ENCODE results near the gene ZFAND6.

The ZFAND6 gene

DNA sequence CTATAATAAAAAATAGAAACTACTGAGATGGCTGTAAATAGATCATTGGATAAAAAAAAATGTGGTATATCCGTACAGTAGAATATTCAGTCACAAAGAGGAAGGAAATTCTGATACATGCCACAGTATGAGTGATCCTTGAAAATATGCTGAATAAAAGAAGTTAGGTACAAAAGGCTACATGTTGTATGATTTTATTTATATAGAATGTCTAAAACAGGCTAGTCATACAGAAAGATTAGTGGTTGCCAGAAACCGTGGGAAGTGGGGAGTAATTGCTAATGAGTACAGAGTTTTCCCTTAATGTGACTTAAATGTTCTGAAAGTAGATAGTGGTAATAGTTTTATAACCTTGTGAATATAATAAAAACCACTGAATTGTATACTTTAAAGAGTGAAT lies 68.4 kb downstream of the ZFAND6 start:
- no peak for TF ChIP-seq TAF1 (IDR thresholded peaks at IDR 0.05; ENCODE audit: borderline replicate concordance, low read depth, low read length)
- no peak for TF ChIP-seq POLR2A (IDR thresholded peaks at IDR 0.05; ENCODE audit: low read depth, low read length)
- TF ChIP-seq POLR2AphosphoS5 (IDR thresholded peaks at IDR 0.05; ENCODE audit: low read depth, low read length): no peak
- DNase-seq (ENCODE audit: insufficient read length) (no peak), FAIRE-seq (no peak)

DNA sequence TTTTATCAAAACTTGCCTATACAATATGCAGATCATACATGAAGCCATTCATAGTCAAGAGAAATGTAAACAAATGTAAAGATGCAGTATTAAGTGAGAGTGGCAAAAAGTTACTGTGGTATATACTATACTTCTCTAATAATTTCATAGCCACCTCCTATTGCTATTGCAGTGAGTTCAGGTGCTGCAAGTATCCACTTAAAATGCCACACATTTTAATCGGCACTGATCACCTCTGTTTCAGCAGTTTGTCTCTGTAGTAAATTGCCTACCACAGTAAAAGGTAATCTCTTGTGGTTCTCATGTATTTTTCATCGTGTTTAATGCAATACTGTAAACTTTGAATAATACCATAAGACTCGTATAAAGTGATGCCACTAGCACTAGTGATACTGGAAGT lies 72.9 kb downstream of the ZFAND6 start:
- no peak for DNase-seq (ENCODE audit: insufficient read length)
- no peak for FAIRE-seq
- no peak for TF ChIP-seq POLR2A (IDR thresholded peaks at IDR 0.05; ENCODE audit: low read depth, low read length)
- TF ChIP-seq TAF1 (IDR thresholded peaks at IDR 0.05; ENCODE audit: borderline replicate concordance, low read depth, low read length): no peak
- no peak for TF ChIP-seq POLR2AphosphoS5 (IDR thresholded peaks at IDR 0.05; ENCODE audit: low read depth, low read length)

GRCh38 chr15:80136854-80137253 lies 77.4 kb downstream of the ZFAND6 start:
- FAIRE-seq: no peak
- DNase-seq (ENCODE audit: insufficient read length): no peak
- TF ChIP-seq TAF1 (IDR thresholded peaks at IDR 0.05; ENCODE audit: borderline replicate concordance, low read depth, low read length): no peak
- TF ChIP-seq POLR2A (IDR thresholded peaks at IDR 0.05; ENCODE audit: low read depth, low read length): no peak
- no peak for TF ChIP-seq POLR2AphosphoS5 (IDR thresholded peaks at IDR 0.05; ENCODE audit: low read depth, low read length)

- DNase-seq (ENCODE audit: insufficient read length) (no peak), FAIRE-seq (no peak)
- no peak for TF ChIP-seq POLR2AphosphoS5 (IDR thresholded peaks at IDR 0.05; ENCODE audit: low read depth, low read length)
- no peak for TF ChIP-seq POLR2A (IDR thresholded peaks at IDR 0.05; ENCODE audit: low read depth, low read length)
- TF ChIP-seq TAF1 (IDR thresholded peaks at IDR 0.05; ENCODE audit: borderline replicate concordance, low read depth, low read length): no peak
These were observed 79.5 kb downstream of the ZFAND6 start for GRCh38 chr15:80138961-80139360.

GRCh38 chr15:80140909-80141308 lies 81.4 kb downstream of the ZFAND6 start:
- TF ChIP-seq POLR2A (IDR thresholded peaks at IDR 0.05; ENCODE audit: low read depth, low read length) (no peak), POLR2AphosphoS5 (IDR thresholded peaks at IDR 0.05; ENCODE audit: low read depth, low read length) (no peak), TAF1 (IDR thresholded peaks at IDR 0.05; ENCODE audit: borderline replicate concordance, low read depth, low read length) (no peak)
- DNase-seq (ENCODE audit: insufficient read length): no peak
- FAIRE-seq: no peak

DNA sequence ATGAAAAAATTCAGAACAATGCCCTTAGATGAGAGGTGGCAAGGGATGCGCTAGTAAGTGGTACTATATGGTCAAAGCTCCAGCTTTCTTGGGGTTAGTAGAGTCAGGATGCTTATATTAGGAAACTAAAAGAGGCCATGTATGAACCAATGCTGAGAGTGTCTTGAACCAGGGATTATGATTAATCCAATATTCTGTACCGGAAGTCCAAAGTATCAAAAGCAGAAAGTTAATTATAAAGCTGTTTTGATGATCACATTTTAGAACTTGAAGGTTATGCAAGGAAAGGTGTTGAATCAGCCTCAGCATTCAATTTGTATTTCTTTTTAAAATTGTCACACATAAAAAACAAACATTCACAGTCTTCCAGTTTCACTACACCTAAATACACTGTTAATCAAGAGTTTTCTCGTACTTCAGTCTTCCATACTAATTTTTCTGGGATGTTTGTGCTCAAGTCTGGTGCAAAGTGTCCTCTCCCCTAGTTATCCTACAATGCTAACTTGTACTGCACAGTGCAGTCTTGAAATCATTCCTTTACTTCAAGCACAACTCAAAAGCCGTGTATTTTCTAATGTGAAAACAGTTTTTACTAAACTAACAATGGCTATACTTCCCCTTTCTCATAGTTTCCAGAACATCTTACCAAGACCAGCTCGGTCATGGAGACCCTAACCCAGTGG lies 82.6 kb downstream of the ZFAND6 start:
- no peak for FAIRE-seq
- TF ChIP-seq POLR2AphosphoS5 (IDR thresholded peaks at IDR 0.05; ENCODE audit: low read depth, low read length) (no peak), POLR2A (IDR thresholded peaks at IDR 0.05; ENCODE audit: low read depth, low read length) (no peak), TAF1 (IDR thresholded peaks at IDR 0.05; ENCODE audit: borderline replicate concordance, low read depth, low read length) (no peak)

DNA sequence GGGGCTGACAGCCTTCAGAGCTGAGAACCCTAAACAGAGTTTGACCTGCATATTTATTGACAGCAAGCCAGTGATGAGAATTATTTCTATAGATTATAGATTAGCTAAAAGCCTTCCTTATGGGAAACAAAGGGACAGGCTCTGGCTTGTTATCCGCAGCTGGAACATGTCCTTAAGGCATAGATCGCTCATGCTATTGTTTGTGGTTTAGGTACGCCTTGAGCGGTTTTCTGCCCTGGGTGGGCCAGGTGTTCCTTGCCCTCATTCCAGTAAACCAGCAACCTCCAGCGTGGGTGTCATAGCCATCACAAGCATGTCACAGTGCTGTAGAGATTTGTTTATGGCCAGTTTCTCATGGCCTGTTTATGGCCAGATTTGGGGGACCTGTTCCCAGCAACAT lies 83.2 kb downstream of the ZFAND6 start:
- TF ChIP-seq POLR2AphosphoS5 (IDR thresholded peaks at IDR 0.05; ENCODE audit: low read depth, low read length): no peak
- TF ChIP-seq POLR2A (IDR thresholded peaks at IDR 0.05; ENCODE audit: low read depth, low read length): no peak
- TF ChIP-seq TAF1 (IDR thresholded peaks at IDR 0.05; ENCODE audit: borderline replicate concordance, low read depth, low read length): no peak
- DNase-seq (ENCODE audit: insufficient read length): no peak
- no peak for FAIRE-seq

More for the DNA sequence above, 82.6 kb downstream of the ZFAND6 start:
- no peak for DNase-seq (ENCODE audit: insufficient read length)

DNA sequence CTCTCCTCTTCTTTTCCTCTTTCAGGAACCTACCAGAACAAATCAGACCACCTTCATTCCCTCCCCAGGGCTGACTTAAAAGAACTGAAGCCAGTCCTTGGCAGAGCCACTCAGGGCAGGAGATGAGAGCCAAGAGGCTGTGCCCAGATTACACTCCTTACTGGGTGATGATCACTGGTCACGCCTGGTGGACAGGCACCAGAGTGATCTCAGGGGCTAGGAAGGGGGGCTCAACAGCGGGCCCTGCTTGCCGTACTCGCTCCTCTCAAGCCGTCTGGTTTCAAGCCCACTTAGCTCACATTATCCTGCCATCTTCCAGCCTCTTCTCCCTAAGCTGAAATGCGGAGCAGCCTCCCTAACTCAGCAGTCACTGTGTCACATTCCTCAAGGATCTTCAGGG lies 91.7 kb downstream of the ZFAND6 start:
- DNase-seq (ENCODE audit: insufficient read length): no peak
- no peak for FAIRE-seq
- TF ChIP-seq TAF1 (IDR thresholded peaks at IDR 0.05; ENCODE audit: borderline replicate concordance, low read depth, low read length) (no peak), POLR2A (IDR thresholded peaks at IDR 0.05; ENCODE audit: low read depth, low read length) (no peak), POLR2AphosphoS5 (IDR thresholded peaks at IDR 0.05; ENCODE audit: low read depth, low read length) (no peak)

GRCh38 chr15:80151576-80151975 lies 92.1 kb downstream of the ZFAND6 start:
- DNase-seq (ENCODE audit: insufficient read length): no peak
- FAIRE-seq: no peak
- TF ChIP-seq POLR2AphosphoS5 (IDR thresholded peaks at IDR 0.05; ENCODE audit: low read depth, low read length) (no peak), POLR2A (IDR thresholded peaks at IDR 0.05; ENCODE audit: low read depth, low read length) (no peak), TAF1 (IDR thresholded peaks at IDR 0.05; ENCODE audit: borderline replicate concordance, low read depth, low read length) (no peak)

GRCh38 chr15:80152180-80152895 lies 92.9 kb downstream of the ZFAND6 start:
- DNase-seq (ENCODE audit: insufficient read length) (peak; percentile 92), FAIRE-seq (no peak)
- TF ChIP-seq POLR2A (IDR thresholded peaks at IDR 0.05; ENCODE audit: low read depth, low read length) (peak; percentile 23; the same call in 1 of the 2 replicates), TAF1 (IDR thresholded peaks at IDR 0.05; ENCODE audit: borderline replicate concordance, low read depth, low read length) (no peak), POLR2AphosphoS5 (IDR thresholded peaks at IDR 0.05; ENCODE audit: low read depth, low read length) (no peak)

GRCh38 chr15:80152896-80153876 lies 93.7 kb downstream of the ZFAND6 start, which contains the start of gene FAH:
TSS of gene FAH (plus strand) at chr15:80152999. CDS start at chr15:80153055, 56 bp downstream.
- FAIRE-seq (peak; percentile 77), DNase-seq (ENCODE audit: insufficient read length) (no peak)
- TF ChIP-seq POLR2A (IDR thresholded peaks at IDR 0.05; ENCODE audit: low read depth, low read length) (peak; percentile 27; the same call in 1 of the 2 replicates), POLR2AphosphoS5 (IDR thresholded peaks at IDR 0.05; ENCODE audit: low read depth, low read length) (0 out of 2 replicates have a peak, but pooled peaks have one; percentile 34), TAF1 (IDR thresholded peaks at IDR 0.05; ENCODE audit: borderline replicate concordance, low read depth, low read length) (peak; percentile 44; the same call in 1 of the 2 replicates)

All from GM12892 (cell line).